ENCODE results near the gene IL10RB.

DNA sequence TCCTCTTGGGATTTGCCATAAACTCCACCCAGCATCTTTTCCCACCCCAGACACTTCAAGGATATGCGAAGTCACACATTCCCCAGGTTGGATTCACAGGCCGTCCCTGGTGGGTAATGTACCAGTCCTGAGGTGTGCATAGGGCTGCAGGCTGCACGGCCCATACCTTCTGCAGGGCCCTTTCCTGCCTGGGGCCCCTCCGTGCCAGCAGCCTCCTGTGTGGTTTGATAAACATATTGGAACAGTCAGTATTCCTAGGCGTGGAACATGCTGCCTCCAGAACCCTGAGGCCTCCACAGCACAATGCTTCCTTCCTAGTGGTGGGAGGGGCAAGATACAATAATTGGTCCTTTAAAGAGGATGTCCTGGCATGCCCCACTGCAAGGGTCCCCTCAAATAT lies 26.6 kb downstream of the IL10RB start:
- TF ChIP-seq, protein P1, sequence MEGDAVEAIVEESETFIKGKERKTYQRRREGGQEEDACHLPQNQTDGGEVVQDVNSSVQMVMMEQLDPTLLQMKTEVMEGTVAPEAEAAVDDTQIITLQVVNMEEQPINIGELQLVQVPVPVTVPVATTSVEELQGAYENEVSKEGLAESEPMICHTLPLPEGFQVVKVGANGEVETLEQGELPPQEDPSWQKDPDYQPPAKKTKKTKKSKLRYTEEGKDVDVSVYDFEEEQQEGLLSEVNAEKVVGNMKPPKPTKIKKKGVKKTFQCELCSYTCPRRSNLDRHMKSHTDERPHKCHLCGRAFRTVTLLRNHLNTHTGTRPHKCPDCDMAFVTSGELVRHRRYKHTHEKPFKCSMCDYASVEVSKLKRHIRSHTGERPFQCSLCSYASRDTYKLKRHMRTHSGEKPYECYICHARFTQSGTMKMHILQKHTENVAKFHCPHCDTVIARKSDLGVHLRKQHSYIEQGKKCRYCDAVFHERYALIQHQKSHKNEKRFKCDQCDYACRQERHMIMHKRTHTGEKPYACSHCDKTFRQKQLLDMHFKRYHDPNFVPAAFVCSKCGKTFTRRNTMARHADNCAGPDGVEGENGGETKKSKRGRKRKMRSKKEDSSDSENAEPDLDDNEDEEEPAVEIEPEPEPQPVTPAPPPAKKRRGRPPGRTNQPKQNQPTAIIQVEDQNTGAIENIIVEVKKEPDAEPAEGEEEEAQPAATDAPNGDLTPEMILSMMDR (IDR thresholded peaks at IDR 0.05), result no peak
- TF ChIP-seq POLR2A (IDR thresholded peaks at IDR 0.05), result no peak

Data from esophagus squamous epithelium (tissue), 4 donors.